Measurements from ENCODE around the gene SYCN. TPM values are rescaled to one million over a fixed set of nuclear protein-coding genes. Genes with fewer than 3 reads are reported as not detected.

SYCN gene
- total RNA-seq, 2 experiments from 2014 or later = not detected

GRCh38 chr19:39199025-39199424 lies 5.0 kb downstream of the SYCN start:
- peaks cover 75% of the 10 kb centered on the region for H3K27me3 Mint-ChIP-seq (ENCODE audit: low read depth)
- no peak overlapping the region for H3K27ac Mint-ChIP-seq
- H3K4me3 Mint-ChIP-seq = no peak overlapping the region
- DNase-seq = no peak
- H3K9me3 Mint-ChIP-seq = no peaks in the 10 kb centered on the region
- intact Hi-C loops (cut with micrococcal nuclease) = no loop called here
- CTCF ChIA-PET = interaction anchor here (0.9 to 1.1 kb wide), 2 partner anchors 12 to 129 kb away, joined by 3 read pairs; no protein-coding TSS in a partner anchor
- H3K36me3 Mint-ChIP-seq (ENCODE audit: low read depth) = no peaks in the 10 kb centered on the region
- peaks cover 20% of the 10 kb centered on the region for H3K4me1 Mint-ChIP-seq (ENCODE audit: low read depth)

GRCh38 chr19:39197808-39198207 lies 6.3 kb downstream of the SYCN start:
- CTCF ChIA-PET = no interaction called here
- Mint-ChIP-seq H3K4me1 (ENCODE audit: low read depth) (peaks cover 20% of the 10 kb centered on the region), H3K4me3 (no peak overlapping the region), H3K36me3 (ENCODE audit: low read depth) (no peaks in the 10 kb centered on the region), H3K27me3 (ENCODE audit: low read depth) (peaks cover 70% of the 10 kb centered on the region), H3K9me3 (no peaks in the 10 kb centered on the region), H3K27ac (no peak overlapping the region)
- peak; percentile 32 for DNase-seq
- intact Hi-C loops (cut with micrococcal nuclease) = loop anchor here (2.0 kb wide), 1 partner anchor 235 kb away; no protein-coding TSS in a partner anchor

GRCh38 chr19:39196860-39197562 lies 7.1 kb downstream of the SYCN start, which contains the start of gene NCCRP1:
Gene NCCRP1, plus strand, starts transcription at chr19:39196964. Its CDS starts 19 bp downstream, at chr19:39196983.
- peaks cover 66% of the 10 kb centered on the region for H3K27me3 Mint-ChIP-seq (ENCODE audit: low read depth)
- H3K9me3 Mint-ChIP-seq = no peaks in the 10 kb centered on the region
- intact Hi-C loops (cut with micrococcal nuclease) = loop anchor here (2.0 kb wide), 1 partner anchor 234 kb away; no protein-coding TSS in a partner anchor
- H3K4me3 Mint-ChIP-seq = peak within 1 kb of the TSS; percentile 8
- CTCF ChIA-PET = interaction anchor here (0.6 kb wide), 1 partner anchor 250 kb away, joined by 3 read pairs; no protein-coding TSS in a partner anchor
- no peaks in the 10 kb centered on the region for H3K36me3 Mint-ChIP-seq (ENCODE audit: low read depth)
- H3K27ac Mint-ChIP-seq = no peak within 1 kb of the TSS
- peaks cover 20% of the 10 kb centered on the region for H3K4me1 Mint-ChIP-seq (ENCODE audit: low read depth)
- DNase-seq = peak; percentile 21

GRCh38 chr19:39196320-39196719 lies 7.7 kb downstream of the SYCN start:
- Mint-ChIP-seq H3K27me3 (ENCODE audit: low read depth) (peaks cover 60% of the 10 kb centered on the region), H3K9me3 (no peaks in the 10 kb centered on the region), H3K27ac (no peak overlapping the region), H3K36me3 (ENCODE audit: low read depth) (no peaks in the 10 kb centered on the region), H3K4me1 (ENCODE audit: low read depth) (peaks cover 20% of the 10 kb centered on the region), H3K4me3 (no peak overlapping the region)
- intact Hi-C loops (cut with micrococcal nuclease) = loop anchor here (2.0 kb wide), 1 partner anchor 234 kb away; no protein-coding TSS in a partner anchor
- CTCF ChIA-PET = interaction anchor here (0.6 kb wide), 1 partner anchor 250 kb away, joined by 3 read pairs; no protein-coding TSS in a partner anchor
- DNase-seq = no peak

- peaks cover 20% of the 10 kb centered on the region for H3K4me1 Mint-ChIP-seq (ENCODE audit: low read depth)
- H3K9me3 Mint-ChIP-seq = no peaks in the 10 kb centered on the region
- H3K36me3 Mint-ChIP-seq (ENCODE audit: low read depth) = no peaks in the 10 kb centered on the region
- DNase-seq = no peak
- CTCF ChIA-PET = no interaction called here
- peaks cover 54% of the 10 kb centered on the region for H3K27me3 Mint-ChIP-seq (ENCODE audit: low read depth)
- H3K27ac Mint-ChIP-seq = no peak overlapping the region
- intact Hi-C loops (cut with micrococcal nuclease) = loop anchor here (2.0 kb wide), 1 partner anchor 233 kb away; no protein-coding TSS in a partner anchor
- H3K4me3 Mint-ChIP-seq = no peak overlapping the region
Measured at GRCh38 chr19:39195755-39196154, 8.3 kb downstream of the SYCN start.

GRCh38 chr19:39194832-39195542 lies 9.1 kb downstream of the SYCN start:
- Mint-ChIP-seq H3K27me3 (ENCODE audit: low read depth) (peaks cover 50% of the 10 kb centered on the region), H3K27ac (no peak overlapping the region), H3K4me1 (ENCODE audit: low read depth) (peaks cover 20% of the 10 kb centered on the region), H3K36me3 (ENCODE audit: low read depth) (no peaks in the 10 kb centered on the region), H3K4me3 (no peak overlapping the region), H3K9me3 (no peaks in the 10 kb centered on the region)
- CTCF ChIA-PET = no interaction called here
- intact Hi-C loops (cut with micrococcal nuclease) = no loop called here
- DNase-seq = no peak

- Mint-ChIP-seq H3K27ac (no peak overlapping the region), H3K4me1 (ENCODE audit: low read depth) (peaks cover 20% of the 10 kb centered on the region), H3K4me3 (no peak overlapping the region), H3K27me3 (ENCODE audit: low read depth) (peaks cover 45% of the 10 kb centered on the region), H3K9me3 (no peaks in the 10 kb centered on the region), H3K36me3 (ENCODE audit: low read depth) (no peaks in the 10 kb centered on the region)
- intact Hi-C loops (cut with micrococcal nuclease) = no loop called here
- CTCF ChIA-PET = no interaction called here
- DNase-seq = no peak
Measured at GRCh38 chr19:39193803-39194202, 10.3 kb downstream of the SYCN start.

- CTCF ChIA-PET = no interaction called here
- H3K9me3 Mint-ChIP-seq = no peaks in the 10 kb centered on the region
Measured at GRCh38 chr19:39192846-39193245, 11.2 kb downstream of the SYCN start.

GRCh38 chr19:39190768-39191167 lies 13.3 kb downstream of the SYCN start:
- CTCF ChIA-PET = no interaction called here
- DNase-seq = no peak
- Mint-ChIP-seq H3K36me3 (ENCODE audit: low read depth) (no peaks in the 10 kb centered on the region), H3K27ac (no peak overlapping the region), H3K4me1 (ENCODE audit: low read depth) (peaks cover 5% of the 10 kb centered on the region), H3K4me3 (no peak overlapping the region), H3K27me3 (ENCODE audit: low read depth) (peaks cover 29% of the 10 kb centered on the region), H3K9me3 (no peaks in the 10 kb centered on the region)
- intact Hi-C loops (cut with micrococcal nuclease) = no loop called here

More at GRCh38 chr19:39192846-39193245, 11.2 kb downstream of the SYCN start:
- DNase-seq = no peak
- H3K27me3 Mint-ChIP-seq (ENCODE audit: low read depth) = peaks cover 40% of the 10 kb centered on the region
- H3K4me1 Mint-ChIP-seq (ENCODE audit: low read depth) = peaks cover 20% of the 10 kb centered on the region
- H3K4me3 Mint-ChIP-seq = no peak overlapping the region
- no peaks in the 10 kb centered on the region for H3K36me3 Mint-ChIP-seq (ENCODE audit: low read depth)
- intact Hi-C loops (cut with micrococcal nuclease) = no loop called here
- no peak overlapping the region for H3K27ac Mint-ChIP-seq

- DNase-seq = no peak
- CTCF ChIA-PET = interaction anchor here (0.5 kb wide), 1 partner anchor 220 kb away, joined by 3 read pairs; no protein-coding TSS in a partner anchor
- Mint-ChIP-seq H3K4me3 (no peak overlapping the region), H3K27me3 (ENCODE audit: low read depth) (peaks cover 13% of the 10 kb centered on the region), H3K36me3 (ENCODE audit: low read depth) (no peaks in the 10 kb centered on the region), H3K27ac (no peak overlapping the region), H3K9me3 (no peaks in the 10 kb centered on the region), H3K4me1 (ENCODE audit: low read depth) (no peaks in the 10 kb centered on the region)
- intact Hi-C loops (cut with micrococcal nuclease) = no loop called here
Measured at GRCh38 chr19:39188960-39189359, 15.1 kb downstream of the SYCN start.

- Mint-ChIP-seq H3K36me3 (ENCODE audit: low read depth) (no peaks in the 10 kb centered on the region), H3K27me3 (ENCODE audit: low read depth) (peaks cover 10% of the 10 kb centered on the region)
- CTCF ChIA-PET = interaction anchor here (1.0 to 1.9 kb wide), 3 partner anchors 11 to 68 kb away, joined by 3 to 14 read pairs (median 10); no protein-coding TSS in a partner anchor
Measured at GRCh38 chr19:39187552-39187943, 16.5 kb downstream of the SYCN start.

GRCh38 chr19:39186391-39186790 lies 17.7 kb downstream of the SYCN start:
- no peak for DNase-seq
- no peaks in the 10 kb centered on the region for H3K9me3 Mint-ChIP-seq
- no peak overlapping the region for H3K27ac Mint-ChIP-seq
- H3K4me3 Mint-ChIP-seq = no peak overlapping the region
- peaks cover 10% of the 10 kb centered on the region for H3K27me3 Mint-ChIP-seq (ENCODE audit: low read depth)
- H3K36me3 Mint-ChIP-seq (ENCODE audit: low read depth) = no peaks in the 10 kb centered on the region
- no peaks in the 10 kb centered on the region for H3K4me1 Mint-ChIP-seq (ENCODE audit: low read depth)
- CTCF ChIA-PET = interaction anchor here (0.7 to 1.9 kb wide), 6 partner anchors 13 to 123 kb away, joined by 3 to 14 read pairs (median 4); no protein-coding TSS in a partner anchor
- intact Hi-C loops (cut with micrococcal nuclease) = no loop called here

More at GRCh38 chr19:39187552-39187943, 16.5 kb downstream of the SYCN start:
- no peak overlapping the region for H3K4me3 Mint-ChIP-seq
- no peak overlapping the region for H3K27ac Mint-ChIP-seq
- DNase-seq = no peak
- no peaks in the 10 kb centered on the region for H3K4me1 Mint-ChIP-seq (ENCODE audit: low read depth)
- intact Hi-C loops (cut with micrococcal nuclease) = loop anchor here (1.0 kb wide), 2 partner anchors 65 to 135 kb away; no protein-coding TSS in a partner anchor
- no peaks in the 10 kb centered on the region for H3K9me3 Mint-ChIP-seq

All from activated naive CD4-positive, alpha-beta T cell treated with anti-CD3 and anti-CD28 coated beads for 36 hours (primary cell).